ENCODE measurements around the gene UNK. TPM values are rescaled to one million over a fixed set of nuclear protein-coding genes. Genes with fewer than 3 reads are reported as not detected.
"Not testable (repeated sequence)": the region's sequence is repeated elsewhere in the genome, so short reads cannot be mapped to it uniquely, and the experiment has no call there.

UNK gene
- total RNA-seq, 2 experiments from 2014 or later = 27.1 to 28.7 TPM

DNA sequence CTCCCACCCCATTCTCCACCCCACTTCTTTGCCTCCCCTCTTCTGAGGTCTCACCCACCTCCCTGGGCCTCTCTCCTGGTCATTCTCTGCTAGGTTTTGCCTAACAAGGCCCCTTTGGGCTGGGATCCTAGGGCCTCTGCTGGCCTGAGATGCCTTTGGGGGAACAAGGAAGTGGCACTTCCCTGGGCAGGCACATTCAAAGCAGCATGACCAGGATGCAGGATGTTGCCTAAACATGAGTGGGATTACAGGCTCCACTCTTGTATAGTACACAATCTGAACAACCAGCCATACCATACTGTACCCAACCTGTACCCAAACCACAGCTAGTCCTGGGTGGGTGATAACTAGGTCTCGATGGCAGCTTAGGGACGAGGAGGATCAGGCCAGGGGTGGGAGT lies 28.6 kb upstream of the UNK start:
- Mint-ChIP-seq H3K36me3 (ENCODE audit: low read depth) (no peaks in the 10 kb centered on the region), H3K4me1 (peaks cover 15% of the 10 kb centered on the region), H3K27ac (no peak overlapping the region), H3K9me3 (no peaks in the 10 kb centered on the region), H3K4me3 (no peak overlapping the region), H3K27me3 (no peaks in the 10 kb centered on the region)
- DNase-seq = no peak
- POLR2A ChIA-PET = no interaction called here
- CTCF ChIA-PET = interaction anchor here (0.5 to 1.3 kb wide), 5 partner anchors 8 to 123 kb away, joined by 3 to 4 read pairs (median 3); partner anchors contain the start of genes GALK1 and UNC13D

DNA sequence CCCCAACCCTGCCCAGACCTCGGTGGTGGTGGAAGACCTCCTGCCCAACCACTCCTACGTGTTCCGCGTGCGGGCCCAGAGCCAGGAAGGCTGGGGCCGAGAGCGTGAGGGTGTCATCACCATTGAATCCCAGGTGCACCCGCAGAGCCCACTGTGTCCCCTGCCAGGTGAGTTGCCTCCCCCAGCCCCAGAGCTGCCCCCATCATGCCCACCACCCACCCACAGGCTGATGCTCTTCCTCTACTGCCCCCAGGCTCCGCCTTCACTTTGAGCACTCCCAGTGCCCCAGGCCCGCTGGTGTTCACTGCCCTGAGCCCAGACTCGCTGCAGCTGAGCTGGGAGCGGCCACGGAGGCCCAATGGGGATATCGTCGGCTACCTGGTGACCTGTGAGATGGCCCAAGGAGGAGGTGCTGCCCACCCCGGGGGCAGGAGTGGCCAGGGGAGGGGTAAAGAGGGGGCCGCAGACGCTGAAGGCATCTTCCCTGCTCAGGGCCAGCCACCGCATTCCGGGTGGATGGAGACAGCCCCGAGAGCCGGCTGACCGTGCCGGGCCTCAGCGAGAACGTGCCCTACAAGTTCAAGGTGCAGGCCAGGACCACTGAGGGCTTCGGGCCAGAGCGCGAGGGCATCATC lies 28.0 kb upstream of the UNK start:
- Mint-ChIP-seq H3K9me3 (no peaks in the 10 kb centered on the region), H3K27me3 (no peaks in the 10 kb centered on the region), H3K4me3 (no peak overlapping the region), H3K36me3 (ENCODE audit: low read depth) (no peaks in the 10 kb centered on the region), H3K4me1 (peaks cover 15% of the 10 kb centered on the region), H3K27ac (no peak overlapping the region)
- POLR2A ChIA-PET = no interaction called here
- no peak for DNase-seq
- CTCF ChIA-PET = interaction anchor here (0.5 to 1.3 kb wide), 4 partner anchors 9 to 124 kb away, joined by 3 read pairs; partner anchors contain the start of gene UNC13D

- DNase-seq = no peak
- Mint-ChIP-seq H3K27ac (no peak overlapping the region), H3K4me1 (peaks cover 15% of the 10 kb centered on the region), H3K27me3 (no peaks in the 10 kb centered on the region), H3K36me3 (ENCODE audit: low read depth) (no peaks in the 10 kb centered on the region), H3K9me3 (no peaks in the 10 kb centered on the region), H3K4me3 (no peak overlapping the region)
- ChIA-PET CTCF (interaction anchor here (1.0 kb wide), 1 partner anchor 37 kb away, joined by 7 read pairs; no protein-coding TSS in a partner anchor), POLR2A (no interaction called here)
Measured at GRCh38 chr17:75757086-75757681, 27.4 kb upstream of the UNK start.

- H3K4me3 Mint-ChIP-seq = no peak overlapping the region
- peaks cover 3% of the 10 kb centered on the region for H3K36me3 Mint-ChIP-seq (ENCODE audit: low read depth)
- peaks cover 16% of the 10 kb centered on the region for H3K4me1 Mint-ChIP-seq
- ChIA-PET CTCF (interaction anchor here (0.6 to 1.9 kb wide), 5 partner anchors 8 to 309 kb away, joined by 3 to 7 read pairs (median 4); no protein-coding TSS in a partner anchor), POLR2A (no interaction called here)
- H3K27ac Mint-ChIP-seq = no peak overlapping the region
- no peaks in the 10 kb centered on the region for H3K27me3 Mint-ChIP-seq
- no peaks in the 10 kb centered on the region for H3K9me3 Mint-ChIP-seq
- DNase-seq = no peak
Measured at GRCh38 chr17:75758131-75758905, 26.3 kb upstream of the UNK start.

DNA sequence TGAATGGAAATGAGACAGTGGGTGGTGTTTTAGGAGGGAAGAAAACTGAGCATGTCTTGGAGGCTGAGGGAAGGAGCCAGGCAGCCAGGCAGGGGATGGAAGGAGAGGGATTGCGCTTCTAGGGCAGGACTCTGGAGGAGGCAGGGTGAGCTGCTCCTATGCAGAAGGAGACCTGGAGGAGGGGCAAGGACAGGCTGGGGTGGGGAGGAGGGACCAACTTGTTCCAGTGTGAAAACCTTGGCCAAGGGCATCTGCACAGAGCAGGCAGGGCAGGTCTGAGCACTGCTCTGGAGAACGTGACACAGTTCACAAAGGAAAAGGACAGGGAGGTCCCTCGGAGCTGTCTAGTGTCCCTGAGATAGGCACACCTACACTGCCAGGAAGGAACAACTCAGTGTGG lies 25.1 kb upstream of the UNK start:
- Mint-ChIP-seq H3K27ac (no peak overlapping the region), H3K4me1 (peaks cover 21% of the 10 kb centered on the region), H3K27me3 (no peaks in the 10 kb centered on the region), H3K9me3 (no peaks in the 10 kb centered on the region), H3K4me3 (no peak overlapping the region), H3K36me3 (ENCODE audit: low read depth) (peaks cover 3% of the 10 kb centered on the region)
- ChIA-PET POLR2A (no interaction called here), CTCF (interaction anchor here (1.1 to 1.9 kb wide), 2 partner anchors 9 to 126 kb away, joined by 4 to 6 read pairs; partner anchors contain the start of gene SMIM5)
- DNase-seq = no peak

DNA sequence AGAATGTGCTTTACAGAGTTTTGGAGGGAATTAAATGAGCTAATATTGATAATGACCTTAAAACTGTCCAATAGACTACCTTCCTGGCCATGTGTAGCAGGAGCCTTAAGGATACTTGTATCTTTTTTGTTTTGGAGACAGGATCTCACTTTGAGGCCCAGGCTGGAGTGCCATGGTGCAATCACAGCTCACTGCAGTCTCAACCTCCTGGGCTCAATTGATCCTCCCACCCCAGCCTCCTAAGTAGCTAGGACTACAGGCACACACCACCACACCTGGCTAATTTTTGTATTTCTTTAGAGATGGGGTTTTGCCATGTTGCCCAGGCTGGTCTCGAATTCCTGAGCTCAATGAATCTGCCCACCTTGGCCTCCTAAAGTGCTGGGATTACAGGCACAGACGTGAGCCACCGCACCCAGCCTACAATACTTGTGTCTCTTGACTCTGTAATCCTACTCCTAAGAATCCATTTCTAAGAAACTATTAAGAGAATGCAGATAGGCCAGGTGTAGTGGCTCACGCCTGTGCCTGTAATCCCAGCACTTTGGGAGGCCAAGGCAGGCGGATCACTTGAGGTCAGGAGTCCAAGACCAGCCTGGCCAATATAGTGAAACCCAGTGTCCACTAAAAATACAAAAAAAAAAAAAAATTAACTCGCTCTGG lies 24.5 kb upstream of the UNK start:
- POLR2A ChIA-PET; H3K4me3 Mint-ChIP-seq; H3K27me3 Mint-ChIP-seq; H3K9me3 Mint-ChIP-seq; DNase-seq; H3K36me3 Mint-ChIP-seq (ENCODE audit: low read depth); H3K27ac Mint-ChIP-seq: not testable (repeated sequence)
- peaks cover 15% of the 10 kb centered on the region for H3K4me1 Mint-ChIP-seq
- CTCF ChIA-PET = interaction anchor here (0.6 to 3.9 kb wide), 4 partner anchors 7 to 315 kb away, joined by 3 to 34 read pairs (median 5); partner anchors contain the start of gene SMIM5

DNA sequence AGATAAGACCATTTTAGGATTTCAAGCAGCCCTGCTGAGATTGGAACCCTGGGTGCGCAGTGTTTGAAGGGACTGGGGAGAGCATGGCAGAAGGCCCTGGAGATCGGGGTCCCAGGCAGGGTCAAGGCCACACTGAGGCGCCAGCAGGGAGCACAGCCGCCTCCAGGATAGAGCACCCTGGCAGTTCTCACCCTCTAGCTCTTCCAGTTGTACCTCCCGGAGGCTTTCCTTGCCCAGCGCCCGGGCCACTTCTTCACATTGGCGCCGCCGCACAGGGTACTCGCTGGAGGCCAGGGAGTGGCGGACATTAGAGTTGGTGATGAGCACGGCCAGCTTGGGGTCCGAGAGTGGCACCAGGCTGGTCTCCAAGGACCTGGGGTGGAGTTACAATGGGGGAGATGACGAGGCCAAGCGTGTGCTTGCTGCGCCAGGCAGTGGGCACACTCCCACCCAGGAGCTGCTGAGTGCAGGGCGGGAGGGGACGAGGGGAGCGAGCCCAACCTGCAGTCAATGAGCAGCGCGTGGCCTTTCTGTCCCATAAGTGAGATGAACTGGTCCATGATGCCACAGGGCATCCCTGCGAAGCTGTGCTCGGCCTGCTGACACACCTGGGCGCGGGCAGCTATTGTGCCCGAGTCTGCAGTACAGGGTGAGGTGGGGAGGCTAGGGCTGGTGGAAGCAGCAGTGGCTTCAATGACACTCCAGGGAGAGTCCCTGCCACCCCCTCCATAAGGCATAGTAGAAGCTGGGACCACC lies 21.9 kb upstream of the UNK start:
- ChIA-PET POLR2A (interaction anchor here (0.6 to 1.5 kb wide), 2 partner anchors 17 to 113 kb away, joined by 4 to 6 read pairs; a partner anchor contains a TSS), CTCF (interaction anchor here (0.6 to 5.9 kb wide), 9 partner anchors 10 to 98 kb away, joined by 3 to 64 read pairs (median 4); a partner anchor contains a TSS)
- H3K27ac Mint-ChIP-seq = no peak overlapping the region
- H3K36me3 Mint-ChIP-seq (ENCODE audit: low read depth) = peaks cover 3% of the 10 kb centered on the region
- DNase-seq = no peak
- peak overlapping the region; percentile 30 for H3K4me3 Mint-ChIP-seq
- H3K4me1 Mint-ChIP-seq = peaks cover 15% of the 10 kb centered on the region
- H3K9me3 Mint-ChIP-seq = no peaks in the 10 kb centered on the region
- H3K27me3 Mint-ChIP-seq = no peaks in the 10 kb centered on the region

- Mint-ChIP-seq H3K27me3 (no peaks in the 10 kb centered on the region), H3K4me1 (peaks cover 15% of the 10 kb centered on the region), H3K27ac (no peak overlapping the region), H3K9me3 (no peaks in the 10 kb centered on the region), H3K36me3 (ENCODE audit: low read depth) (peaks cover 3% of the 10 kb centered on the region), H3K4me3 (peak overlapping the region; percentile 30)
- POLR2A ChIA-PET = interaction anchor here (0.6 to 1.5 kb wide), 2 partner anchors 16 to 113 kb away, joined by 4 to 6 read pairs; a partner anchor contains a TSS
- CTCF ChIA-PET = interaction anchor here (0.6 to 5.9 kb wide), 7 partner anchors 10 to 98 kb away, joined by 3 to 64 read pairs (median 5); a partner anchor contains a TSS
- DNase-seq = no peak
Measured at GRCh38 chr17:75763269-75763607, 21.4 kb upstream of the UNK start.

GRCh38 chr17:75763613-75764416 lies 20.8 kb upstream of the UNK start:
- POLR2A ChIA-PET = interaction anchor here (0.6 to 2.1 kb wide), 5 partner anchors 12 to 112 kb away, joined by 3 to 10 read pairs (median 7); a partner anchor contains a TSS
- Mint-ChIP-seq H3K9me3 (no peaks in the 10 kb centered on the region), H3K27me3 (no peaks in the 10 kb centered on the region), H3K4me1 (peaks cover 15% of the 10 kb centered on the region), H3K27ac (peak overlapping the region; percentile 60), H3K36me3 (ENCODE audit: low read depth) (peaks cover 3% of the 10 kb centered on the region), H3K4me3 (peak overlapping the region; percentile 77)
- no peak for DNase-seq
- CTCF ChIA-PET = interaction anchor here (0.6 to 5.9 kb wide), 14 partner anchors 11 to 592 kb away, joined by 3 to 64 read pairs (median 4); partner anchors contain the start of genes SMIM5, TRIM47 and UNK

DNA sequence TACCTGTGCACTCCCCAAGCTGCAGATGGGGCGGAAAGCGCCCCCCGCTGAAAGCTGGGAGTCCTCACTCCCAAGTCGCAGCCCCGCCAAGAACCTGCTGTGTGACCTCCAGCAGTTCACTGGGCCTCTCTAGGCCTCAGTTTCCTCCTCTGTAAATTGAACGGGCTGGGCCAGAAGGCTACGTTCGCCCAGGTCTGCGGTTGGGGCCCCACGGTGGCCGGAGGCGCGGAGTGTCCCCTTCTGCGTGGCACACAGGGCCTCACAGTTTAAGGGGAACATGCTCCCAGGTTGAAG lies 20.2 kb upstream of the UNK start:
- ChIA-PET CTCF (interaction anchor here (0.6 to 5.9 kb wide), 16 partner anchors 9 to 593 kb away, joined by 3 to 64 read pairs (median 4); partner anchors contain the start of genes SMIM5, TRIM47, UNK and WBP2), POLR2A (interaction anchor here (1.2 to 2.1 kb wide), 3 partner anchors 12 to 19 kb away, joined by 7 to 10 read pairs (median 10); a partner anchor contains a TSS)
- DNase-seq = no peak
- Mint-ChIP-seq H3K4me1 (peaks cover 15% of the 10 kb centered on the region), H3K4me3 (peak overlapping the region; percentile 77), H3K27me3 (no peaks in the 10 kb centered on the region), H3K36me3 (ENCODE audit: low read depth) (peaks cover 3% of the 10 kb centered on the region), H3K9me3 (no peaks in the 10 kb centered on the region), H3K27ac (peak overlapping the region; percentile 71)
